HG03439 (cell line): ENCODE results near the gene CHM.
A peak's percentile ranks its signal among the peaks of the same experiment; 100 is the strongest.
"Not testable (repeated sequence)": the region's sequence is repeated elsewhere in the genome, so short reads cannot be mapped to it uniquely, and the experiment has no call there.

ENCODE experiments used
- ATAC-seq: cut with Tn5 transposase; IDR thresholded peaks from one replicate; pipeline ENCODE4 v1.9.1; 2021; ENCODE audit warnings: mild to moderate bottlenecking, moderate library complexity; ENCODE audit not compliant: unreplicated experiment

The CHM gene

GRCh38 chrX:86047174-86047935, at the start of gene CHM:
Gene CHM (minus strand): TSS chrX:86047558. CDS start chrX:86047532, 26 bp downstream.
- peak; percentile 99 for ATAC-seq

GRCh38 chrX:86078650-86079049, 31.3 kb upstream of the CHM start:
- no peak for ATAC-seq

GRCh38 chrX:86066998-86067397, 19.6 kb upstream of the CHM start:
- no peak for ATAC-seq

- no peak for ATAC-seq
Observed at GRCh38 chrX:86061407-86061806, 14.0 kb upstream of the CHM start.

- ATAC-seq, result no peak
Observed at GRCh38 chrX:86051741-86052140, 4.4 kb upstream of the CHM start.

DNA sequence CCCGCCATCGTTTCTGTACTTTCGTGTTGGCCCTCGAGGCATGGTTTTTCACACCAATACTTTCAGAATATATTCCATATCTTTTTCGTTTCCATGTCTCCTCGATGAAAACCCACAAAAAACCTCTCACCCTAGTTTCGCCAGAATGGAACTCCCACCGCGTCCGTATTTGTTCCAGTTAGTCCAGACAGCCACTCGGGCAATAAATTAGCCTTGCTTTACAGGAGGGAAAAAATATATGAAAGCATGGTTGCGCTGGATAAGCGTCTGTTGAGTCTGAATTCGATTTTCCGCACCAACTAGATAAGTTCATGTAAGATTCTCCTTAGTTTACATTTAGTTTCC, 550 bp upstream of the CHM start:
- ATAC-seq, result no peak

GRCh38 chrX:86044216-86044615, 3.1 kb downstream of the CHM start:
- ATAC-seq, result no peak

DNA sequence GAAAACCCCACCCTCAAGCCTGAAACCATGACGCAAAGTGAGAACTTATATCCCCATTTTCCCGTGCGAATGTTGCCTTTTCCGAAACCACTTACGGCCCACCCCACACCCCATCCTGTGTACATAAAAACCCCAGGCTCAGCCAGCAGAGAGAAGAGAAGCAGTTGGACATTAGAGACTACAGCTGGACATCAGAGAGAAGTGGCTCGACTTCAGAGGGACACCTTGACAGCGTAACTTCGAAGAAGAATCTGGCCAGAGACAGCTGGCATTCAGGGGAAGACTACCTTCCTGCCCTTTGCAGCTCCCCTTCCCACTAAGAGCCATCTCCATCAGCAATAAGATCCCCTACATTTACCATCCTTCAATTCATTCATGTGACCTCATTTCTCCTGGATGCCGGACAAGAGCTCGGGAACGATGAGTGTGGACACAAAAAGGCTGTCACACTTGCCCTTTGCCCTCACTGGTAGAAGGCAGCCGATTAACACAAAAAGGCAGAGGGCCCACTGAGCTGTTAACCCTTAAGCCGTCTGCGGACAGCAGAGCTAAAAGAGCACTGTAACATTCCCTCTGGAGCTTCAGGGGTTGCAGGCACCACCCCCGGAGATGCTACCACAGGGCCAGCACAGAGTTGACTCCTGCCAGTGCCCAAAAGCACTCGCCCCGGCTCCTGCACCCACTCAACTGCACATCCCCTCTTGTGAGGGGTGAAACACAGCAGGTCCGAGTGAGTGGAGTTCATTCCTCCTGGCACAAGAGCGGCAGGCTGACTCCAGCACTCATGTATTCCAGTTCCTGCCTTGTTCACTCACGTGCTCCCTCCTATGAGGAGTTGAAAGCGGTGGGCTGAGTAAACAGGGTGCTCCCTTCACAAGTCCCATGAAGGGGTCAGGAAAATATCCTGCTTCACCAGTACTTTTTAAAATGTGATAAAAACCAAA, 7.5 kb downstream of the CHM start:
- ATAC-seq, result no peak

- no peak for ATAC-seq
Observed at GRCh38 chrX:86033385-86033784, 14.0 kb downstream of the CHM start.

DNA sequence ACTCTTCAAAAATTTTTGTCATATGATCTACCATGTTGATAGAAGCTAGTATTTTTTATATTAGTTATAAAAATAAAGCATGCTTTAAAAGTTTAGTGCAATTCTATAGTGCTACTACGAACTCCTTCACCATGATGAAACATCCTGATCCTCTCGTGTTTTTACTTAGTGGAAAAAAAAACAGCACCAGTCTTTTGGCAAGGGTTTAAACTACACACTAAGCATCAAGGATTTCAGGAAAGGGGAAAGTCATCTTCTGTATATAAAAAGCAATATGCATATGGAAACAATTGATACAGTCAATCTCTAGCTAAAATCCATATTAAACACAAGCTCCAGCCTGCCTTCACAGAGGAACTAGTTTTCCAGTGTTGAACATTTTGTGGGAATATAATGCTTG, 18.7 kb downstream of the CHM start:
- ATAC-seq, result no peak

- ATAC-seq, result no peak
Observed at GRCh38 chrX:86023811-86024210, 23.5 kb downstream of the CHM start.

DNA sequence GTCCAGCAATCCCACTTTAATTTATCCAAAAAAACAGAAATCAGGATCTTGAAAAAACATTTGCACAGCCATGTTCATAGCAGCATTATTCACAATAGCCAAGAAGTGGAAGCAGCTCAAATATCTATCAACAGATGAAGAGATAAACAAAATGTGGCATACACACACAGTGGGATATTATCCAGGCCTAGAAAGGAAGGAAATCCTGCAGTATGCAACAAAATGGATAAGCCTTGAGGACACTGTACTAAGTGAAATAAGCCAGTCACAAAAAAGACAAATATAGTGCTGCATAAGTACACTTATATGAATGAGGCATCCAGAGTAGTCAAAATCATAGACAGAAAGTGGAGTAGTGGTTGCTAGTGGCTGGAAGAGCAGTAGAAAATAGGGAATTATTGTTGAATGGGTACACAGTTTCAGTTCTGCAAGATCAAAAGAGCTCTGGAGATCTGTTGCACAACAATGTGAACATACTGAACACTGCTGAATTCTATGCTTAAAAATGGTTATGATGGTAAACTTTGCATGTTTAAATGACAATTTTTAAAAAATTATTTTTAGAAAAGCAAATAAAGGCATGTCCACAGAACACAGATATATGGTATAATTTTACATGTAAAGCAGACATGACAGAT, 25.6 kb downstream of the CHM start:
- ATAC-seq, result no peak

DNA sequence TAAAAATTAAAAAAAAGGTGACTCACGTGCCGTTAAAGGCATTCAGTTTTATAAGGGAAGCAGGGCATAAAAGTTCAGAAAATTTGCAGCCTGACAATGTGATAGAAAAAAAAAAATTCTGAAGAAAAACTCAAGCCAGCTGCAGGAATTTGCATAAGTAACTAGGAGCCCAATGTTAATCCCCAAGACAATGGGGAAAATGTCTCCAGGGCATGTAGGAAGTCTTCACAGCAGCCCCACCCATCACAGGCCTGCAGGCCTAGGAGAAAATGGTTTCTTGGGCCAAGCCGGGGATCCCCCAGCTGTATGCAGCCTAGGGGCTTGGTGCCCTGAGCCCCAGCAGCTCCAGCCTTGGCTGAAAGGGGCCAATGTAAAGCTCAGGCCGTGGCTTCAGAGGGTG, 31.2 kb downstream of the CHM start:
- no peak for ATAC-seq

DNA sequence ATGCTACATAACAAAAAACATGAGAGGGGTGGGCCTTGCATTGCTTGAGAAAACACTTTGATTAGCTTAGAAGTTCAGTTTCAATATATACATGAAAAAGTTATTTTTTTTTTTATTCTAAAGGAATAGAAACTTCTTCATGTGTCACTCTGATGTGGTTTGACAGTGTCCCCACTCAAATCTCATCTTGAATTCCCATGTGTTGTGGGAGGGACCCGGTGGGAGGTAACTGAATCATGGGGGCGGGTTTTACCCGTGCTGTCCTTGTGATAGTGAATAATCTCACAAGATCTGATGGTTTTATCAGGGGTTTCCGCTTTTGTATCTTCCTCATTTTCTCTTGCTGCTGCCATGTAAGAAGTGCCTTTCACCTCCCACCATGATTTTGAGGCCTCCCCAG, 32.4 kb downstream of the CHM start:
- ATAC-seq, result not testable (repeated sequence)

- no peak for ATAC-seq
Observed at GRCh38 chrX:86014421-86014820, 32.9 kb downstream of the CHM start.

GRCh38 chrX:86013792-86014191, 33.6 kb downstream of the CHM start:
- ATAC-seq, result no peak

DNA sequence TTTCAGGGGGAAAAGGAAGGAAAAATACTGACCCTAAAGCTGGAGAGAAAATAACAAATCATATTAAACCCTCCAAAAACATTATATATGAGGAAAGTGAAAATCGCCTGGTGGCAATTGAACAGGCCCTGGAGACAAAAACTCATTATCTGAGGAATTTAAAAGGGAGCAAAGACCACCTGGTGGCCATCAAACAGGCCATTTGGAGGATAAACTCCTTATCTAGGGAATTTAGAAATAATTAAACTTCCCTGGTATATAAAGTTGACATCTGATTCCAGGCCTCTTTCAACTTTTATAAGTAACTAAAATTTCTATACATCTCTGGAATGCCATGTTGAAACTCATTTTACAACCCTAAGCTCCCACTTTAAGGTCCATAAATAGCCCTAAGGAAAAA, 35.2 kb downstream of the CHM start:
- ATAC-seq, result no peak

GRCh38 chrX:86009803-86010202, 37.6 kb downstream of the CHM start:
- ATAC-seq, result not testable (repeated sequence)

DNA sequence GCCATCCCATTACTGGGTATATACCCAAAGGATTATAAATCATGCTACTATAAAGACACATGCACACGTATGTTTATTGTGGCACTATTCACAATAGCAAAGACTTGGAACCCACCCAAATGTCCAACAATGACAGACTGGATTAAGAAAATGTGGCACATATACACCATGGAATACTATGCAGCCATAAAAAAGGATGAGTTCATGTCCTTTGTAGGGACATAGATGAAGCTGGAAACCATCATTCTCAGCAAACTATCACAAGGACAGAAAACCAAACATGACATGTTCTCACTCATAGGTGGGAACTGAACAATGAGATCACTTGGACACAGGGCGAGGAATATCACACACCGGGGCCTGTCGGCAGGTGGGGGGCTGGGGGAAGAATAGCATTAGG, 39.5 kb downstream of the CHM start:
- not testable (repeated sequence) for ATAC-seq

GRCh38 chrX:86002076-86002896, 45.1 kb downstream of the CHM start:
- ATAC-seq, result no peak

DNA sequence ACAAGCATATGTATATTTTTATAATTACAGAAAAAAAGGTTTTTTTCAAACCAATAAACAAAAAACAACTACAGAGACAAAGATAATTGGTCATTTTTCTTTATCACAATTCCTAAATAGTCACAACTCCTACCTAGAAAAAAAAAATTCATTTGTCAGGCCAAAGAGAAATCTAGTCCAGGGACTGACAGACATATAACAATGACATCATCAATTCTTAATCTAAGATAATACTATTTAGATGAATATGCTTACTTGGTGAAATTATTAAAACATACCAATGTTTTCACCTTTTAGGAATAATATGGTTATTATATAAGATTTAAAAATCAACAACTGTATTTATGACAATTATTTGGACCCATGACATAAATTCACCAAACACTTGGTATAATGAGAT, 48.4 kb downstream of the CHM start:
- no peak for ATAC-seq
